ENCODE data around the gene WDR90. TPM values are rescaled to one million over a fixed set of nuclear protein-coding genes. Genes with fewer than 3 reads are reported as not detected.
A peak's percentile ranks its signal among the peaks of the same experiment; 100 is the strongest.

WDR90 gene
- total RNA-seq, 1 donor from 2014 or later = 23.2 TPM

- H3K27ac ChIP-seq = no peak overlapping the region
- no peaks in the 10 kb centered on the region for H3K9me3 ChIP-seq
- peaks cover 13% of the 10 kb centered on the region for H3K4me1 ChIP-seq
- H3K36me3 ChIP-seq = peaks cover 26% of the 10 kb centered on the region
- no peak for DNase-seq
- TF ChIP-seq CTCF (IDR thresholded peaks at IDR 0.05) = no peak
- no peak for ATAC-seq
- H3K27me3 ChIP-seq = no peaks in the 10 kb centered on the region
- intact Hi-C loops (cut with DNase I) = no loop called here
- peak overlapping the region; percentile 28 for H3K4me3 ChIP-seq
Measured at GRCh38 chr16:675884-676564, 26.9 kb downstream of the WDR90 start.

- Histone ChIP-seq H3K9me3 (no peaks in the 10 kb centered on the region), H3K27ac (no peak overlapping the region), H3K4me1 (peaks cover 18% of the 10 kb centered on the region), H3K27me3 (no peaks in the 10 kb centered on the region), H3K36me3 (peaks cover 22% of the 10 kb centered on the region), H3K4me3 (no peak overlapping the region)
- no peak for DNase-seq
- intact Hi-C loops (cut with DNase I) = no loop called here
- ATAC-seq = no peak
- TF ChIP-seq CTCF (IDR thresholded peaks at IDR 0.05) = no peak
Measured at GRCh38 chr16:676565-676902, 27.4 kb downstream of the WDR90 start.

GRCh38 chr16:676913-677312 lies 27.7 kb downstream of the WDR90 start:
- Histone ChIP-seq H3K4me3 (no peak overlapping the region), H3K9me3 (no peaks in the 10 kb centered on the region), H3K27ac (no peak overlapping the region), H3K36me3 (peaks cover 22% of the 10 kb centered on the region), H3K4me1 (peaks cover 22% of the 10 kb centered on the region), H3K27me3 (no peaks in the 10 kb centered on the region)
- DNase-seq (peak; percentile 87), ATAC-seq (no peak)
- no peak for TF ChIP-seq CTCF (IDR thresholded peaks at IDR 0.05)
- intact Hi-C loops (cut with DNase I) = no loop called here

GRCh38 chr16:677316-678190 lies 28.4 kb downstream of the WDR90 start:
- H3K27me3 ChIP-seq = no peaks in the 10 kb centered on the region
- H3K36me3 ChIP-seq = peaks cover 22% of the 10 kb centered on the region
- DNase-seq = no peak
- intact Hi-C loops (cut with DNase I) = no loop called here
- no peak for ATAC-seq
- TF ChIP-seq CTCF (IDR thresholded peaks at IDR 0.05) = no peak
- H3K9me3 ChIP-seq = no peaks in the 10 kb centered on the region
- H3K27ac ChIP-seq = no peak overlapping the region
- H3K4me3 ChIP-seq = no peak overlapping the region
- peaks cover 23% of the 10 kb centered on the region for H3K4me1 ChIP-seq

GRCh38 chr16:678209-678857 lies 29.2 kb downstream of the WDR90 start:
- ATAC-seq (no peak), DNase-seq (no peak)
- intact Hi-C loops (cut with DNase I) = no loop called here

More at GRCh38 chr16:678209-678857, 29.2 kb downstream of the WDR90 start:
- H3K27ac ChIP-seq = no peak overlapping the region
- no peak overlapping the region for H3K4me3 ChIP-seq
- peaks cover 20% of the 10 kb centered on the region for H3K36me3 ChIP-seq
- no peaks in the 10 kb centered on the region for H3K9me3 ChIP-seq
- H3K27me3 ChIP-seq = no peaks in the 10 kb centered on the region
- peaks cover 27% of the 10 kb centered on the region for H3K4me1 ChIP-seq
- no peak for TF ChIP-seq CTCF (IDR thresholded peaks at IDR 0.05)
